NCI-H146 treated with DMSO at 0.1 percent for 48 hours (cell line): ENCODE data around the gene GRB10.

Source experiments
- DNase-seq: peaks from one replicate; lab custom pipeline; 2025; ENCODE audit not compliant: unreplicated experiment; lab: John Stamatoyannopoulos, UW

Gene GRB10

GRCh38 chr7:50658696-50659095 lies 124.0 kb downstream of the GRB10 start:
- DNase-seq = no peak

GRCh38 chr7:50657912-50658311 lies 124.8 kb downstream of the GRB10 start:
- no peak for DNase-seq

- DNase-seq = no peak
Observed at GRCh38 chr7:50657341-50657873, 125.3 kb downstream of the GRB10 start.

- peak; percentile 52 for DNase-seq
Observed at GRCh38 chr7:50656141-50656895, 126.4 kb downstream of the GRB10 start.

GRCh38 chr7:50655490-50655889 lies 127.2 kb downstream of the GRB10 start:
- no peak for DNase-seq

GRCh38 chr7:50655020-50655419 lies 127.7 kb downstream of the GRB10 start:
- DNase-seq = no peak

- no peak for DNase-seq
Observed at GRCh38 chr7:50653981-50654425, 128.7 kb downstream of the GRB10 start.

- DNase-seq = no peak
Observed at GRCh38 chr7:50653126-50653864, 129.4 kb downstream of the GRB10 start.

GRCh38 chr7:50652400-50653125 lies 130.1 kb downstream of the GRB10 start:
- no peak for DNase-seq

- no peak for DNase-seq
Observed at GRCh38 chr7:50651271-50651989, 131.3 kb downstream of the GRB10 start.

- DNase-seq = no peak
Observed at GRCh38 chr7:50650057-50650664, 132.5 kb downstream of the GRB10 start.

GRCh38 chr7:50649259-50649885 lies 133.3 kb downstream of the GRB10 start:
- DNase-seq = no peak

- no peak for DNase-seq
Observed at GRCh38 chr7:50648570-50649169, 134.0 kb downstream of the GRB10 start.

GRCh38 chr7:50648076-50648475 lies 134.6 kb downstream of the GRB10 start:
- no peak for DNase-seq

- DNase-seq = no peak
Observed at GRCh38 chr7:50647286-50647980, 135.3 kb downstream of the GRB10 start.

- no peak for DNase-seq
Observed at GRCh38 chr7:50646069-50646468, 136.6 kb downstream of the GRB10 start.

- DNase-seq = no peak
Observed at GRCh38 chr7:50645186-50645585, 137.5 kb downstream of the GRB10 start.

GRCh38 chr7:50644586-50644985 lies 138.1 kb downstream of the GRB10 start:
- no peak for DNase-seq

- no peak for DNase-seq
Observed at GRCh38 chr7:50644114-50644513, 138.6 kb downstream of the GRB10 start.
